ENCODE data around the gene TM4SF20.
"Not testable (repeated sequence)": the region's sequence is repeated elsewhere in the genome, so short reads cannot be mapped to it uniquely, and the experiment has no call there.

TM4SF20 gene

GRCh38 chr2:227401550-227401949 is 22.4 kb upstream of the TM4SF20 start:
- DNase-seq (ENCODE audit: insufficient read length, low spot score), result no peak
- FAIRE-seq, result no peak

- no peak for FAIRE-seq
- no peak for DNase-seq (ENCODE audit: insufficient read length, low spot score)
Observed at GRCh38 chr2:227398684-227399670, 19.9 kb upstream of the TM4SF20 start.

GRCh38 chr2:227397562-227397961 is 18.5 kb upstream of the TM4SF20 start:
- no peak for FAIRE-seq

GRCh38 chr2:227395556-227395955 is 16.4 kb upstream of the TM4SF20 start:
- DNase-seq (ENCODE audit: insufficient read length, low spot score), result no peak
- FAIRE-seq, result no peak

More at GRCh38 chr2:227397562-227397961, 18.5 kb upstream of the TM4SF20 start:
- no peak for DNase-seq (ENCODE audit: insufficient read length, low spot score)

- FAIRE-seq (no peak), DNase-seq (ENCODE audit: insufficient read length, low spot score) (no peak)
Observed at GRCh38 chr2:227394401-227394800, 15.3 kb upstream of the TM4SF20 start.

- DNase-seq (ENCODE audit: insufficient read length, low spot score) (no peak), FAIRE-seq (no peak)
Observed at GRCh38 chr2:227390468-227391256, 11.6 kb upstream of the TM4SF20 start.

- FAIRE-seq (no peak), DNase-seq (ENCODE audit: insufficient read length, low spot score) (no peak)
Observed at GRCh38 chr2:227389661-227390060, 10.6 kb upstream of the TM4SF20 start.

- FAIRE-seq, result no peak
- no peak for DNase-seq (ENCODE audit: insufficient read length, low spot score)
Observed at GRCh38 chr2:227389231-227389630, 10.1 kb upstream of the TM4SF20 start.

- FAIRE-seq (no peak), DNase-seq (ENCODE audit: insufficient read length, low spot score) (no peak)
Observed at GRCh38 chr2:227388537-227389011, 9.5 kb upstream of the TM4SF20 start.

- not testable (repeated sequence) for FAIRE-seq; DNase-seq (ENCODE audit: insufficient read length, low spot score)
Observed at GRCh38 chr2:227387583-227387982, 8.5 kb upstream of the TM4SF20 start, which contains the start of gene SCYGR1. TSS of gene SCYGR1 (minus strand) at chr2:227387949. CDS start at chr2:227387949, 0 bp downstream.

GRCh38 chr2:227386630-227387029 is 7.5 kb upstream of the TM4SF20 start:
- no peak for DNase-seq (ENCODE audit: insufficient read length, low spot score)
- FAIRE-seq, result no peak

GRCh38 chr2:227383686-227384085 is 4.6 kb upstream of the TM4SF20 start:
- FAIRE-seq, result no peak
- DNase-seq (ENCODE audit: insufficient read length, low spot score), result no peak

- not testable (repeated sequence) for FAIRE-seq; DNase-seq (ENCODE audit: insufficient read length, low spot score)
Observed at GRCh38 chr2:227382241-227382835, 3.2 kb upstream of the TM4SF20 start.

GRCh38 chr2:227378371-227378782 is 729 bp downstream of the TM4SF20 start:
- FAIRE-seq (no peak), DNase-seq (ENCODE audit: insufficient read length, low spot score) (no peak)

GRCh38 chr2:227377467-227378351 is 1.4 kb downstream of the TM4SF20 start:
- DNase-seq (ENCODE audit: insufficient read length, low spot score) (no peak), FAIRE-seq (no peak)

GRCh38 chr2:227376656-227377396 is 2.3 kb downstream of the TM4SF20 start:
- DNase-seq (ENCODE audit: insufficient read length, low spot score) (no peak), FAIRE-seq (no peak)

GRCh38 chr2:227374158-227374557 is 4.9 kb downstream of the TM4SF20 start:
- FAIRE-seq (no peak), DNase-seq (ENCODE audit: insufficient read length, low spot score) (no peak)

- no peak for FAIRE-seq
- no peak for DNase-seq (ENCODE audit: insufficient read length, low spot score)
Observed at GRCh38 chr2:227373389-227373788, 5.7 kb downstream of the TM4SF20 start.

GRCh38 chr2:227370791-227371312 is 8.3 kb downstream of the TM4SF20 start:
- no peak for DNase-seq (ENCODE audit: insufficient read length, low spot score)

More at GRCh38 chr2:227370791-227371312, 8.3 kb downstream of the TM4SF20 start:
- no peak for FAIRE-seq
